ENCODE measurements around the gene ZNF213.

ZNF213 gene

GRCh38 chr16:3099732-3100499 is 34.9 kb upstream of the ZNF213 start (continued):
- TF ChIP-seq SP2 (tag by site-specific recombination; IDR thresholded peaks at IDR 0.05) (peak; percentile 78), ZNF692 (tag by site-specific recombination; IDR thresholded peaks at IDR 0.05) (no peak), KLF8 (tag by site-specific recombination; IDR thresholded peaks at IDR 0.05) (peak; percentile 69; the same call in 1 of the 2 replicates), KLF9 (tag by site-specific recombination; IDR thresholded peaks at IDR 0.05; ENCODE audit: low read depth) (peak; percentile 86), ZNF555 (tag by site-specific recombination; conservative IDR thresholded peaks at IDR 0.05) (no peak), ZNF341 (tag by site-specific recombination; IDR thresholded peaks at IDR 0.05; ENCODE audit: low read depth) (no peak), ZSCAN18 (tag by site-specific recombination; IDR thresholded peaks at IDR 0.05) (no peak), ZNF600 (tag by site-specific recombination; IDR thresholded peaks at IDR 0.05) (peak; percentile 80), ZFP69B (tag by site-specific recombination; IDR thresholded peaks at IDR 0.05) (peak; percentile 40; the same call in 1 of the 2 replicates), ZNF274 (IDR thresholded peaks at IDR 0.05; ENCODE audit: low read length) (no peak), ZNF274 (tag by site-specific recombination; IDR thresholded peaks at IDR 0.05; ENCODE audit: borderline replicate concordance) (no peak), ZBTB8A (tag by site-specific recombination; IDR thresholded peaks at IDR 0.05) (0 out of 2 replicates have a peak, but pooled peaks have one; percentile 11), ZNF629 (tag by site-specific recombination; IDR thresholded peaks at IDR 0.05) (0 out of 2 replicates have a peak, but pooled peaks have one; percentile 5), ZNF19 (tag by site-specific recombination; IDR thresholded peaks at IDR 0.05; ENCODE audit: low read depth) (no peak), KLF10 (tag by site-specific recombination; IDR thresholded peaks at IDR 0.05) (peak; percentile 82), ZNF623 (tag by site-specific recombination; IDR thresholded peaks at IDR 0.05) (no peak), ZEB2 (tag by site-specific recombination; IDR thresholded peaks at IDR 0.05) (0 out of 2 replicates have a peak, but pooled peaks have one; percentile 62), BCL11A (tag by site-specific recombination; IDR thresholded peaks at IDR 0.05; ENCODE audit: low read depth) (no peak), YY1 (tag by site-specific recombination; IDR thresholded peaks at IDR 0.05) (peak; percentile 37; the same call in 1 of the 2 replicates), WT1 (tag by site-specific recombination; IDR thresholded peaks at IDR 0.05) (no peak), ZNF558 (tag by site-specific recombination; IDR thresholded peaks at IDR 0.05) (no peak), ZNF707 (tag by site-specific recombination; IDR thresholded peaks at IDR 0.05) (no peak), PRDM10 (tag by site-specific recombination; IDR thresholded peaks at IDR 0.05) (peak; percentile 50), MZF1 (tag by site-specific recombination; IDR thresholded peaks at IDR 0.05; ENCODE audit: borderline replicate concordance) (no peak)

All from HEK293 (cell line).